NB4 (cell line): ENCODE measurements around the gene CNKSR3.

ENCODE experiments used
- DNase-seq: peaks from one replicate; pipeline ENCODE4 v3.0.0; 2010; ENCODE audit warnings: low read depth
- H3K4me3 ChIP-seq: one replicate; pipeline ENCODE4 v1.5.1; 2011; ENCODE audit warnings: mild to moderate bottlenecking, low read depth, low read length, moderate library complexity
- MAX ChIP-seq: IDR thresholded peaks from 2 replicates; pipeline ENCODE4 v1.6.1; 2011; ENCODE audit warnings: low read depth, low read length
- MYC ChIP-seq: IDR thresholded peaks from 2 replicates; pipeline ENCODE4 v1.6.1; 2011; ENCODE audit warnings: low read depth, low read length
- POLR2A ChIP-seq: IDR thresholded peaks from 2 replicates; pipeline ENCODE4 v1.6.1; 2011; ENCODE audit warnings: mild to moderate bottlenecking; ENCODE audit not compliant: insufficient read length; ENCODE audit errors: extremely low read depth
- TF ChIP-seq, protein P1 (sequence below): IDR thresholded peaks from one replicate; pipeline ENCODE4 v1.5.1; 2012; ENCODE audit warnings: low read depth, low read length

Gene CNKSR3

DNA sequence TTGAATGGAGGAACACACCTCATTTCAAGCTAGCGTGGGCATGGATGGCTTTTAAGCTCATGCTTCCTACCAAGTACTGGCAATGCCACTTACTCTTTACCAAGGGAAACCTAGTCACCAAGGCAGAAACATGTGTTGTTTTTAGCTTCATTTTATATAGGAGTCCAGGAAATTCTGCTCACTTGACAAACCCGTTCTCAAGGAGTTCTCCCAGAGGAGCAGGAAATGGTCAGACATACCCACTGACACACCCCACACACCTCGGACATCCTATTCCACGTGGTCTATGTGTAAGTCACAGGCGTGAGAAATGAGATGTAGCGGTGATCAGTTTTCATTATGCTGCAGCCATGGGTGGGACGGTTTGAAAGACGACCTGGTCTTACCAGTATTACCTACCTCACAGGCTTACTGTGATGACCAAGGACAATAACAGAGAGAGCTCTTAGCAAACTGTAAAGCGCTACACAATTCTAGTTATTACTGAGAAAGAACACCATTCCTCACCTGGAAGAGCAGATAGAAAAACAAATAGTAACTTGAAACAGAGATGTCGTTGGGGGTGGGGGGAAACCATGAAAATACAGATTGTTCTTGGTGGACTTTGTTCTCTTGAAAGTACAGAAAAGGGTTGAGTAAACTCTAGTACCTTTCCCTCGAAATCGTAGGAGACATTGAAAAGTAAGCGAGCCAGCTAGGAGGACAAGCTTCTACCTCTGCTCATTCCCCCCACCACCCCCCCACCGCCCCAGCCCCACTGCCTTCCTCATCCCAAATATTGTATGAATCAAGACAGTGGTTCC lies 1.7 kb downstream of the CNKSR3 start:
- no peak overlapping the region for H3K4me3 ChIP-seq
- TF ChIP-seq MAX (no peak), MYC (no peak), POLR2A (no peak)
- TF ChIP-seq, protein P1, sequence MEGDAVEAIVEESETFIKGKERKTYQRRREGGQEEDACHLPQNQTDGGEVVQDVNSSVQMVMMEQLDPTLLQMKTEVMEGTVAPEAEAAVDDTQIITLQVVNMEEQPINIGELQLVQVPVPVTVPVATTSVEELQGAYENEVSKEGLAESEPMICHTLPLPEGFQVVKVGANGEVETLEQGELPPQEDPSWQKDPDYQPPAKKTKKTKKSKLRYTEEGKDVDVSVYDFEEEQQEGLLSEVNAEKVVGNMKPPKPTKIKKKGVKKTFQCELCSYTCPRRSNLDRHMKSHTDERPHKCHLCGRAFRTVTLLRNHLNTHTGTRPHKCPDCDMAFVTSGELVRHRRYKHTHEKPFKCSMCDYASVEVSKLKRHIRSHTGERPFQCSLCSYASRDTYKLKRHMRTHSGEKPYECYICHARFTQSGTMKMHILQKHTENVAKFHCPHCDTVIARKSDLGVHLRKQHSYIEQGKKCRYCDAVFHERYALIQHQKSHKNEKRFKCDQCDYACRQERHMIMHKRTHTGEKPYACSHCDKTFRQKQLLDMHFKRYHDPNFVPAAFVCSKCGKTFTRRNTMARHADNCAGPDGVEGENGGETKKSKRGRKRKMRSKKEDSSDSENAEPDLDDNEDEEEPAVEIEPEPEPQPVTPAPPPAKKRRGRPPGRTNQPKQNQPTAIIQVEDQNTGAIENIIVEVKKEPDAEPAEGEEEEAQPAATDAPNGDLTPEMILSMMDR: no peak
- DNase-seq: no peak

DNA sequence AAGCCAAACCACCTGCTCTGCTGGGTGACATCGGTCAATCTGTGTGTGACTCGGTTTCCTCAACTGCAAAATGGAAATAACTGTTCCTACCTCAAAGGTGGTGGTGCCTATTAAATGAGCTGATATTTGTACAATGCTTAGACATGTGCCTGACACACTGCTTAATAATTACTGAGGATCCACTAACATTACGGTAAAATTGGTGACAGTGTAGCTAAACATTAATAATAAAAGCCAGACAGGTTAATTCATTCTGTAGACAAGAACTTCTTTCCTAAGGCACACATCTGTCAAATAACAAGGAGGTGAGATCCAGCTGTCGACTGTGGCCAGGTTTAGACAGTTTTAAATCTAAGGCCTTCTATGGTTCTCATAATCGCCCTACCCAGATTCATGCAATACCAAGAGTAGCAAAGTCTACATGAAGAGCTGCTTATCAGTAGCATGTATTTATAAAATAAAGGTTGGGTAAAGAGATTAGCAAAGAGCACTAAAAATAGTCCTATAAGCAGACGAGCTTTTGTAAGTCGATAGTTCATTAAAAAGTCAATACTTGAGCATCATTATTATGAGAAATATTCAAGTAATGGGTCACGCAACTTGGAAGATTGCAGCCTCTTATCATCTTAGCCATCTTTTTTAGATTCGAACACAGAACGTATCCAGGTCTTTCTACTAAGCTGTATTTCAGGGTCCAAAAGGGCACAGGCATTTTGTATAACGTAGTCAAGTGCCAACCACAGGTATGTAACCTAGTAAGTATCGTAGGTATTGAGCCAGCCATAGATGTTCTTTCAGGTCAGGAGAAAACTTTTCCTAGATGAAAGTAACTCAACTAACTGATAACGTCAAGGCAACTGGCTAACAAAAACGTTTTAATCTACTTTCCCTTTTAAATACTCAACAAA lies 3.2 kb downstream of the CNKSR3 start:
- TF ChIP-seq, protein P1: no peak
- TF ChIP-seq MAX: no peak
- TF ChIP-seq POLR2A: no peak
- no peak for TF ChIP-seq MYC
- no peak overlapping the region for H3K4me3 ChIP-seq
- DNase-seq: no peak

DNA sequence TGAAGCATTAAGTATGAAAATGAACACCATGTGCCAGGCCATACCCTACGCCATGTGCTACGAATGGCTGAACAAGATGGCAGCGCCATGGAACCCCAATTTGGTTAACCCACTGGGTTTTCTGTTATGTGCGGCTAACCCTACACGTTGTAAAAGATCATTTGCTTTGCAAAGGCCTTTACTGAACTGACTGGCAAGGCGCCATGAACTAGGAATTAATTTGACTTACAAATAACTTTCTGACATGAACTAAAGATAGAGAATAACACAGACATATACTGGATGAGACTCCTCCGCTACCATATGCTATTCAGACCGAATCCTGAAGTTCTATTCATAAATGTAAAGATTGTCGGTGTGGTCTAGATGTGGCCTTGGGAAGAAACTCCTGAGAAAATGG lies 3.9 kb downstream of the CNKSR3 start:
- no peak for DNase-seq
- H3K4me3 ChIP-seq: no peak overlapping the region
- TF ChIP-seq MAX (no peak), POLR2A (no peak)
- TF ChIP-seq, protein P1: no peak

DNA sequence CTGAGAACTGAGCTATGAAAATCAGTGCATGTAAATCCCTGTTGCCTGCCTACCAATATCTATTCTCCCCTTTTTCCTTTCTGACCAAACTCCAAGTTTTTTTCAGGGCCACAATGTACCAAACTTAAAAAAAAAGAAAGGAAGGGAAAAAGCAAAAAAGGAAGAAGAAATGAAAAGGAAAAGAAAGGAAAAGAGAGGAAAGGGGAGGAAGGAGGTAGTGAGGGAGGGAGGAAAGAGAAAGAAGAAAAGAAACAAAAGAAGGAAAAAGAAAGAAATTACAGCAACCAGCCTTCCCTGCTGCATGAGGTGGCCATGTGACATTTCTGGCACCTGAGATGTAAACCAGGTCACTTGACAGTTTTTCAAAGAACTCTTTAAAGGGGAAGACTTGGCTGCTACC lies 4.4 kb downstream of the CNKSR3 start:
- TF ChIP-seq POLR2A (no peak), MAX (no peak), MYC (no peak)
- TF ChIP-seq, protein P1: no peak
- no peak for DNase-seq
- no peak overlapping the region for H3K4me3 ChIP-seq

DNA sequence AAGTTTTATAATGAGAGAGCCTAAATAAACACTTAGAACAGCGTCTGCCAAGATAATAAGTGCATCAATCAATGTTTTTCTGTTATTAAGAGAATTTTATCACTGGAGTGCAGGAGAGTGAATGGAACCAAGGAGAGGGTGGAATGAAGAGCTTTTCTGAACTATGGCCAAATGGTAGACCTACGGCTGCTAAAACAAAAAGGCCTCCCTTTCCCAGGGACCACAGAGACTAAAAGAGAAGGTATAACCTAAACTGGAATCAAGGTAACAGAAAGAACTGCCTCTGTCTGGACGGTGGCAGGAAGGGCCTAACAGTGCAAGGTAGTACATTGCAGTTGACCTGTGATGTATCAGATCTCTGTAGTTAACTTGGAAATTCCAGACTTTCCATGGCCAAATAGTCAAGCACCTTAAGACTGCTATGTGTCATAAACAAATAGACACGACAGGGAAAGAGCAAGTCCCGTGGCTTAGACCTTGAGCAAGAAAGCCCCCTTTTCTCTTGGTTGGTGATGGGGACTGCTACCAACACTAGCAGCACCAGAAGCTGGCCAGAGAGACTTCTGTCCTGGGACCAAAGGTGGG lies 5.5 kb downstream of the CNKSR3 start:
- H3K4me3 ChIP-seq: no peak overlapping the region
- TF ChIP-seq, protein P1: no peak
- no peak for TF ChIP-seq POLR2A
- TF ChIP-seq MAX: no peak
- TF ChIP-seq MYC: no peak
- no peak for DNase-seq
